IMR-90 (cell line): ENCODE results near the gene PIGN.

ENCODE experiments used
- BHLHE40 ChIP-seq: fragments of 150-350 bp; IDR thresholded peaks from 2 replicates; pipeline ENCODE4 v1.6.1; 2016; ENCODE audit warnings: mild to moderate bottlenecking, low read depth, low read length
- CHD1 ChIP-seq: IDR thresholded peaks from 2 replicates; pipeline ENCODE4 v1.6.1; 2012; ENCODE audit warnings: low read depth, low read length, improper control_type of control experiment
- CTCF ChIP-seq: conservative IDR thresholded peaks from 2 replicates; pipeline ENCODE4 v1.5.1; 2012; ENCODE audit warnings: mild to moderate bottlenecking, low read depth, low read length, improper control_type of control experiment
- MAZ ChIP-seq: IDR thresholded peaks from 2 replicates; pipeline ENCODE4 v1.6.1; 2012; ENCODE audit warnings: low read depth, mild to moderate bottlenecking, low read length, improper control_type of control experiment, moderate library complexity, borderline replicate concordance
- MXI1 ChIP-seq: IDR thresholded peaks from 2 replicates; pipeline ENCODE4 v1.6.1; 2012; ENCODE audit warnings: low read depth, mild to moderate bottlenecking, low read length, moderate library complexity, borderline replicate concordance
- POLR2A ChIP-seq: IDR thresholded peaks from 2 replicates; pipeline ENCODE4 v1.6.1; 2012; ENCODE audit warnings: mild to moderate bottlenecking, low read depth, low read length
- RAD21 ChIP-seq: IDR thresholded peaks from 2 replicates; pipeline ENCODE4 v1.6.1; 2012; ENCODE audit warnings: low read length, improper control_type of control experiment
- RFX5 ChIP-seq: IDR thresholded peaks from 2 replicates; pipeline ENCODE4 v1.8.0; 2012; ENCODE audit warnings: low read depth, mild to moderate bottlenecking, low read length, moderate library complexity
- USF2 ChIP-seq: fragments of 150-350 bp; IDR thresholded peaks from 2 replicates; pipeline ENCODE4 v1.6.1; 2017; ENCODE audit warnings: mild to moderate bottlenecking, antibody characterized with exemption, low read length, low read depth

GRCh38 chr18:62199629-62200028 is 12.8 kb upstream of the PIGN start:
- TF ChIP-seq POLR2A (no peak), RFX5 (no peak), CTCF (no peak), MAZ (no peak), MXI1 (no peak), RAD21 (no peak), BHLHE40 (no peak), CHD1 (no peak), USF2 (no peak)
